HCT116 (cell line): ENCODE results near the gene GNAT2. TPM values are rescaled to one million over a fixed set of nuclear protein-coding genes. Genes with fewer than 3 reads are reported as not detected.

Experiments
- ATAC-seq: fragments of 200-7000 bp; cut with Tn5 transposase; 2 replicates; pipeline ENCODE4 v1.9.1; 2020; ENCODE audit warnings: mild to moderate bottlenecking, moderate library complexity
- BruUV-seq: library from RNA; stranded (reverse); fragments of 400-500 nt; replicated peaks from 2 replicates; lab custom pipeline; 2021; lab: Mats Ljungman, UMichigan
- CTCF ChIA-PET: fragments of 300-600 bp; sonication (Branson Sonifier 250); formaldehyde crosslinking; loops from one replicate; lab custom pipeline; 2021; ENCODE audit warnings: antibody characterized with exemption; lab: Charles Lee
- POLR2A ChIA-PET: fragments of 300-600, 350-600 bp; sonication (Branson Sonifier 250); formaldehyde crosslinking; loops from one replicate; lab custom pipeline; 2021; ENCODE audit warnings: antibody characterized with exemption; lab: Charles Lee
- RAD21 ChIA-PET, 2 experiments: fragments of 300-600 bp; sonication (Branson Sonifier 250); formaldehyde crosslinking; loops; one replicate each; lab custom pipeline; 2023; ENCODE audit warnings: low total read pairs in 2 of 2; ENCODE audit not compliant: uncharacterized antibody in 2 of 2, unreplicated experiment in 2 of 2, low non-redundant PET in 1 of 2; lab: Charles Lee
- DNase-seq: peaks from one replicate; pipeline ENCODE4 v3.0.0-alpha.2; 2010; ENCODE audit warnings: low read depth, low spot score
- H2AFZ ChIP-seq: fragments of 200-600 bp; shearing (Covaris generic), sonication (generic); 2 replicates; pipeline ENCODE4 v1.6.1; 2017; ENCODE audit warnings: low read depth, mixed run types, mixed read lengths, antibody characterized with exemption, low read length; ENCODE audit not compliant: poor library complexity, severe bottlenecking
- H3K27ac ChIP-seq: 2 replicates; pipeline ENCODE4 v1.5.1; 2012; ENCODE audit warnings: low read depth, low read length
- H3K27me3 ChIP-seq: fragments of 200-600 bp; sonication (generic); 2 replicates; pipeline ENCODE4 v1.6.1; 2016; ENCODE audit warnings: mixed run types, low read length, mixed read lengths; ENCODE audit not compliant: insufficient read depth
- H3K36me3 ChIP-seq, 2 experiments: fragments of 200-500 bp in 1 of 2; fragments of 200-600 bp in 1 of 2; sonication (Bioruptor generic) in 1 of 2; sonication (generic) in 1 of 2; 2 replicates each; pipeline versions ENCODE4 v1.5.1 to v1.6.1; 2014 to 2016; ENCODE audit warnings: low read length in 2 of 2, inconsistent platforms in 1 of 2, mixed read lengths in 1 of 2, mixed run types in 1 of 2; ENCODE audit not compliant: insufficient read depth in 2 of 2, control insufficient read depth in 1 of 2
- H3K4me1 ChIP-seq, 2 experiments: fragments of 200-600 bp in 1 of 2; sonication (generic) in 1 of 2; 2 replicates each; pipeline versions ENCODE4 v1.5.1 to v1.6.1; 2012 to 2017; ENCODE audit warnings: low read length in 2 of 2, inconsistent platforms in 1 of 2, mild to moderate bottlenecking in 1 of 2, mixed read lengths in 1 of 2, mixed run types in 1 of 2, moderate library complexity in 1 of 2; ENCODE audit not compliant: insufficient read depth in 2 of 2, control insufficient read depth in 1 of 2
- H3K4me2 ChIP-seq: fragments of 200-600 bp; sonication (generic); 2 replicates; pipeline ENCODE4 v1.6.1; 2017; ENCODE audit warnings: mixed run types, low read length, mixed read lengths
- H3K4me3 ChIP-seq, 2 experiments: fragments of 200-600 bp in 1 of 2; sonication (generic) in 1 of 2; replicated peaks in 1 of 2; 2 replicates each; pipeline ENCODE4 v1.5.1; 2011 to 2016; ENCODE audit warnings: low read length in 2 of 2, control low read depth in 1 of 2, low read depth in 1 of 2, mild to moderate bottlenecking in 1 of 2, mixed read lengths in 1 of 2, mixed run types in 1 of 2
- H3K79me2 ChIP-seq: fragments of 200-600 bp; sonication (generic); 2 replicates; pipeline ENCODE4 v1.6.1; 2017; ENCODE audit warnings: mild to moderate bottlenecking, mixed run types, low read length, moderate library complexity, mixed read lengths; ENCODE audit not compliant: insufficient read depth
- H3K9ac ChIP-seq: fragments of 200-600 bp; sonication (generic); 2 replicates; pipeline ENCODE4 v1.6.1; 2016; ENCODE audit warnings: low read length, mixed read lengths
- H3K9me2 ChIP-seq: fragments of 200-600 bp; sonication (generic), shearing (Covaris generic); 2 replicates; pipeline ENCODE4 v1.6.1; 2017; ENCODE audit warnings: mixed run types, mild to moderate bottlenecking, moderate library complexity; ENCODE audit not compliant: insufficient read depth
- H3K9me3 ChIP-seq, 2 experiments: fragments of 200-500 bp in 1 of 2; fragments of 200-600 bp in 1 of 2; sonication (Bioruptor generic) in 1 of 2; sonication (generic) in 1 of 2; 2 replicates each; pipeline ENCODE4 v1.6.1; 2014 to 2017; ENCODE audit warnings: low read length in 2 of 2, mixed read lengths in 2 of 2, inconsistent platforms in 1 of 2, low read depth in 1 of 2, mild to moderate bottlenecking in 1 of 2, mixed run types in 1 of 2, moderate library complexity in 1 of 2; ENCODE audit not compliant: control insufficient read depth in 1 of 2, insufficient read depth in 1 of 2
- H4K20me1 ChIP-seq: fragments of 200-600 bp; sonication (generic), shearing (Covaris generic); 2 replicates; pipeline ENCODE4 v1.6.1; 2017; ENCODE audit warnings: mixed run types, mild to moderate bottlenecking, moderate library complexity; ENCODE audit not compliant: insufficient read depth
- ATF3 ChIP-seq: IDR thresholded peaks from 2 replicates; pipeline ENCODE4 v1.6.1; 2012
- CBX3 ChIP-seq: IDR thresholded peaks from 2 replicates; pipeline ENCODE4 v1.6.1; 2012; ENCODE audit warnings: low read depth
- CEBPB ChIP-seq: IDR thresholded peaks from 2 replicates; pipeline ENCODE4 v1.6.1; 2012; ENCODE audit warnings: low read depth
- ELF1 ChIP-seq: IDR thresholded peaks from 2 replicates; pipeline ENCODE4 v1.6.1; 2012; ENCODE audit warnings: low read depth, borderline replicate concordance
- EZH2 ChIP-seq: fragments of 200-600 bp; sonication (generic); IDR thresholded peaks from 2 replicates; pipeline ENCODE4 v1.6.1; 2017; ENCODE audit warnings: antibody characterized with exemption, mixed run types
- EZH2phosphoT487 ChIP-seq: fragments of 200-600 bp; IDR thresholded peaks from 2 replicates; pipeline ENCODE4 v1.6.1; 2018; ENCODE audit warnings: antibody characterized with exemption, borderline replicate concordance
- FOSL1 ChIP-seq: IDR thresholded peaks from 2 replicates; pipeline ENCODE4 v1.6.1; 2012; ENCODE audit warnings: low read depth
- JUND ChIP-seq: IDR thresholded peaks from 2 replicates; pipeline ENCODE4 v1.6.1; 2012
- POLR2AphosphoS5 ChIP-seq: IDR thresholded peaks from 2 replicates; pipeline ENCODE4 v1.6.1; 2011; ENCODE audit warnings: mild to moderate bottlenecking, low read depth, low read length, moderate library complexity
- RAD21 ChIP-seq: IDR thresholded peaks from 2 replicates; pipeline ENCODE4 v1.6.1; 2012; ENCODE audit warnings: low read depth, mild to moderate bottlenecking
- REST ChIP-seq: IDR thresholded peaks from 2 replicates; pipeline ENCODE4 v1.6.1; 2012; ENCODE audit warnings: low read depth
- SIN3A ChIP-seq: IDR thresholded peaks from 2 replicates; pipeline ENCODE4 v1.6.1; 2012; ENCODE audit warnings: low read depth
- SP1 ChIP-seq: IDR thresholded peaks from 2 replicates; pipeline ENCODE4 v1.6.1; 2012; ENCODE audit warnings: low read depth
- YY1 ChIP-seq: IDR thresholded peaks from 2 replicates; pipeline ENCODE4 v1.6.1; 2011; ENCODE audit warnings: low read length, low read depth, moderate library complexity, mild to moderate bottlenecking; ENCODE audit not compliant: insufficient replicate concordance; ENCODE audit errors: extremely low read depth
- ZBTB33 ChIP-seq: IDR thresholded peaks from 2 replicates; pipeline ENCODE4 v1.6.1; 2011; ENCODE audit warnings: mild to moderate bottlenecking, low read length, moderate library complexity; ENCODE audit not compliant: insufficient replicate concordance; ENCODE audit errors: extremely low read depth
- ZFX ChIP-seq: fragments of 450-650 bp; IDR thresholded peaks from 2 replicates; pipeline ENCODE4 v1.6.1; 2017
- ZNF274 ChIP-seq: fragments of 200-500 bp; sonication (Bioruptor generic); IDR thresholded peaks from 2 replicates; pipeline ENCODE4 v1.6.1; 2014; ENCODE audit warnings: mild to moderate bottlenecking, low read depth, low read length, inconsistent platforms
- intact Hi-C: fragments of 100-400 bp; cut with micrococcal nuclease; formaldehyde crosslinking; loops from 2 replicates; pipeline ENCODE4 v1.10.0; 2022
- total RNA-seq: library from RNA; stranded (reverse); gene quantifications from one replicate; pipeline ENCODE4 v1.2.1, GENCODE V29; 2021; ENCODE audit not compliant: unreplicated experiment

Gene GNAT2
- total RNA-seq, 1 experiment from 2014 or later = 0.76 TPM

GRCh38 chr1:109567877-109568672 is 51.3 kb downstream of the GNAT2 start:
- intact Hi-C loops = no loop called here
- Histone ChIP-seq H3K36me3 (no peaks in the 10 kb centered on the region), H3K4me1 (peaks cover 3 to 13% of the 10 kb centered on the region in 2 experiments; a peak in 3 of 4 replicates), H3K9ac (no peak overlapping the region), H2AFZ (no peak overlapping the region), H3K79me2 (peaks cover 99% of the 10 kb centered on the region), H3K27me3 (no peaks in the 10 kb centered on the region), H4K20me1 (peaks cover 19% of the 10 kb centered on the region; the same call in 1 of the 2 replicates), H3K4me2 (no peak overlapping the region), H3K9me2 (no peaks in the 10 kb centered on the region), H3K9me3 (no peaks in the 10 kb centered on the region), H3K27ac (no peak overlapping the region), H3K4me3 (no peak overlapping the region)
- no peak for DNase-seq
- ChIA-PET CTCF (interaction anchor here (1.3 kb wide), 1 partner anchor 22 kb away, joined by 4 read pairs; no protein-coding TSS in a partner anchor), RAD21 (no interaction called here), POLR2A (no interaction called here)
- ATAC-seq = no peak
- BruUV-seq = no TSS peak
- TF ChIP-seq CEBPB (no peak), SIN3A (no peak), CBX3 (no peak), EZH2phosphoT487 (no peak), ZNF274 (no peak), POLR2AphosphoS5 (no peak), ATF3 (no peak), RAD21 (no peak), JUND (no peak), EZH2 (no peak), YY1 (no peak), SP1 (no peak), FOSL1 (no peak), ZBTB33 (no peak), ZFX (no peak), REST (no peak), ELF1 (no peak)
